ENCODE data around the gene ANKRD55.
"Not testable (repeated sequence)": the region's sequence is repeated elsewhere in the genome, so short reads cannot be mapped to it uniquely, and the experiment has no call there.

ANKRD55 gene
- 8.2 to 9.7 reads per million in 2 donors for total RNA-seq

GRCh38 chr5:56233230-56233629 lies at the start of gene ANKRD55:
ANKRD55 (minus strand) TSS chr5:56233330; CDS start chr5:56232913, 417 bp downstream.
- no peak for DNase-seq

- no peak for DNase-seq
Measured at GRCh38 chr5:56282216-56282615, 49.1 kb upstream of the ANKRD55 start.

DNA sequence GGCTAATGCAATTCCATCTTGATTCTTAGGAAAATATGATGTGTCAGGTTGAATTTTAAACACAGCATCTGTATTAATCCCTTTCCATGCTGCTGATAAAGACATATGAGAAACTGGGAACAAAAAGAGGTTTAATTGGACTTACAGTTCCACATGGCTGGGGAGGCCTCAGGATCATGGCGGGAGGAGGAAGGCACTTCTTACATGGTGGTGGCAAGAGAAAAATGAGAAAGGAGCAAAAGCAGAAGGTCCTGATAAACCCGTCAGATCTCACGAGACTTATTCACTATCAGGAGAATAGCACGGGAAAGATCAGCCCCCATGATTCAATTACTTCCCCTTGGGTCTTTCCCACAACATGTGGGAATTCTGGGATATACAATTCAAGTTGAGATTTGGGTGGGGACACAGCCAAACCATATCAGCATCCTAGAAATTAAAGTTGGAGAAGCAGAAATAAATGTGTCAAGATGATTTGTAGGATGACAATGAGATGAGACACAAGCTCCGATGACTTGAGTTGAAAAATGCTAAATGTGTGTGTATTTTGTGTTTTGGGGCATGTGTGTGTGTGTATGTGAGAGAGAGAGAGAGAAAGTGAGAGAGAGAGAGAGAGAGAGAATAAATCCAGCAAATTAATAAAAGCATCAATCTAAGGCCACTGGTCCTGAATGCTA lies 48.5 kb upstream of the ANKRD55 start:
- no peak for DNase-seq

DNA sequence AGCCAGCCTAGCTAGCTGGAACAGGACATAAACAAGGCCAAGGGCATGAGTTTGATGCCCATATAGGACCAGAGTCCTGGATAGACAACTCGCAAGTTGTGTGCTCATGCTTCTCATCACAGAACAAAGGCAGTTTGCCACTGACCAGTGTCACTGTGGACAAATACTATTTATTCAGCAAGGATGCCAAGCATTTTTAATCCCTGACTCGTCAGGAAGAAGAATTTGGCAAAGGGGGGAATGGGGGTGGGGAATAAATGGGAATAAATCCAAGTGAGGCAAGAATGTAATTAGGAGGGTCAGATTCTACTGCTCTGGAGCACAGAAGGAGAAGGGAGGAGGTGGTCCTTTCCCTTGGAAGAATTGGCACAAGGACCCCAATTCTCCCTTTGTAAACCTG lies 46.8 kb upstream of the ANKRD55 start:
- DNase-seq = no peak

DNA sequence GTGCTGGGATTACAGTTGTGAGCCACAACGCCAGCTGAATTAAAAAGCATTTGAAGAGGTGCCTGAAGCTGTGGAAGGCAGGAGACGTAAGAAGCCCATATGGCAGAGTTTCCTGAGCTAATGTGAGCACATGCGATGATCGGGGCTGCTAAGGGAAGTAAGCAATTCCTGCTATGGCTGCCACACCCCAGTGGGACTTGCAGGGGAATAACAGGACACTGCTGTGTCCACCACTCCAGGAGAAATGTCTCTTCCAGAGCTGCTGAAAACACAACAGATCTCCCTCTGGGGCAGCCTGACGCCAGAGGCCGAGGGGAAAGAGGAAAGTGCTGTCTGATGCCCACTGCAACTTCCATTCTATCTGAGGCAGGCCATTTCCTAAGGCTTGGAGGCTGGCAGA lies 46.2 kb upstream of the ANKRD55 start:
- DNase-seq = no peak

GRCh38 chr5:56278335-56278753 lies 45.2 kb upstream of the ANKRD55 start:
- DNase-seq = no peak

GRCh38 chr5:56277573-56277972 lies 44.4 kb upstream of the ANKRD55 start:
- no peak for DNase-seq

- no peak for DNase-seq
Measured at GRCh38 chr5:56273376-56273955, 40.3 kb upstream of the ANKRD55 start.

GRCh38 chr5:56272765-56273164 lies 39.6 kb upstream of the ANKRD55 start:
- no peak for DNase-seq

GRCh38 chr5:56270568-56271392 lies 37.6 kb upstream of the ANKRD55 start:
- DNase-seq = peak; percentile 27 to 82 (median 57)

GRCh38 chr5:56270058-56270457 lies 36.9 kb upstream of the ANKRD55 start:
- peak in 1 of 5 experiments; percentile 49 for DNase-seq

DNA sequence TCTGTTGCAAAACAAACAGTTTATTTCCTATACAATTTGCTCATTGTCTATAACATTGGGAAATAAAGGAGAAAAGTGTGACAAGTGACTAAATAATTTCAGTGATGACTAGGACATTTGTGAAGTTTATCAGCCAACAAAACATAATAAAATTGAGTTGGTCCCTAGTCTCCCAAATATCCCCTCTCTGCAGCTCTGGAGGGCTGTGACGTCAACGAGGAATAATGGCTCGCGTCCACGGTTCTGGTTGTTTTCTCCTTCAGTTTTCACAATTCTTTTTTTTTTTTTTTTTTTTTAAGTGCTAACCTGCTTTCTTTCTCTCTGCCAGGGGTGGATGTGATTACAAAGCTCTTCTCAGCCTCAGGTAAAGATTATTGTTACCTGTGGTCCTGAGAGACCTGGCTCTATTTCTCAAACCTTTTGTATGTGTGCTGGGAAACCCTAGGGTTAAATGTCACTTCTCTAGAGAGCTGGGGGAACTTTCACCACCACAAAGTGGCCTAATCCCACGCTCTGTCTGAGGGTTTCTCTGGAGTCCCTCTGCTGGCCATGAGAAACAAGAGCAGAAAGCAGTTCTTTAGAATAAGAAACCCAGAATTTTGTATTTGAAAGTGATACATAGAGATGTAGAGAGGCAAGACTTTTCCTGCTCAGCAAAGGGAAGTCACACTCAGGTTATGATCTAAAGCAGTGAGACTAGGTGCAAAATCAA lies 36.2 kb upstream of the ANKRD55 start:
- DNase-seq = peak in 1 of 5 experiments; percentile 72

DNA sequence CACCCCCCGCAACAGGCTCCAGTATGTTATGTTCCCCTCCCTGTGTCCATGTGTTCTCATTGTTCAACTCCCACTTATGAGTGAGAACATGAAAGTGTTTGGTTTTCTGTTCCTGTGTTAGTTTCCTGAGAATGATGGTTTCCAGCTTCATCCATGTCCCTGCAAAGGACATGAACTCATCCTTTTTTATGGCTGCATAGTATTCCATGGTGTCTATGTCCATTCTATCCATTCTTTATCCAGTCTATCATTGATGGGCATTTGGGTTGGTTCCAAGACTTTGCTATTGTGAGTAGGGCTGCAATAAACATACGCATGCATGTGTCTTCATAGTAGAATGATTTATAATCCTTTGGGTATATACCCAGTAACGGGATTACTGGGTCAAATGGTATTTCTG lies 35.6 kb upstream of the ANKRD55 start:
- not testable (repeated sequence) for DNase-seq

- DNase-seq = no peak
Measured at GRCh38 chr5:56267856-56268255, 34.7 kb upstream of the ANKRD55 start.

GRCh38 chr5:56264417-56265025 lies 31.4 kb upstream of the ANKRD55 start:
- DNase-seq = peak in 1 of 5 experiments; percentile 37

GRCh38 chr5:56262279-56262678 lies 29.1 kb upstream of the ANKRD55 start:
- DNase-seq = no peak

DNA sequence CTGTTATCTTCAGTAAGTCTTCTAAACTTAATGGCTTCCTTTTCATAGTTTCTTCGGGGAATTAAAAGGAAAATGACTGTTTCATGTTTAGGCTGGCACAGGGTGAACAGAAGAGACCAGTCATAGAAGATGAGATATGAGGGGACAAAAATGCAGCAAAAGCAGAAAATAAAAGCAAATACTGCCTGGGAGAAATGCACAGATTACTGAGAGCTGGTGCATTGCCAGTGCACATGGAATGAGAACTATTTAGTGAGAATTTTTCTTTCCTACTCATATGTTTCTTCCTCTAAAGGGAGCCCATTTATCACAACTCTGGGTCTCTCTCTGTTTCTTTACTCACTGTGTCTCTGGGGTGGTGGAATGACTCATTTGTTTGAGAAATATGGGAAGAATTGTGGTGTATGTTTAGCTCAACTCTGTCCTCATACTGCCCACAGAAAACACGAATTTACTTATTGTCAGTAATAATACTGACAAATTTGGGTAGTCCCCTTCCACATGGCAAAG lies 25.9 kb upstream of the ANKRD55 start:
- peak in 1 of 5 experiments; percentile 78 for DNase-seq

- not testable (repeated sequence) for DNase-seq
Measured at GRCh38 chr5:56257763-56258529, 24.8 kb upstream of the ANKRD55 start.

GRCh38 chr5:56257010-56257409 lies 23.9 kb upstream of the ANKRD55 start:
- no peak for DNase-seq

DNA sequence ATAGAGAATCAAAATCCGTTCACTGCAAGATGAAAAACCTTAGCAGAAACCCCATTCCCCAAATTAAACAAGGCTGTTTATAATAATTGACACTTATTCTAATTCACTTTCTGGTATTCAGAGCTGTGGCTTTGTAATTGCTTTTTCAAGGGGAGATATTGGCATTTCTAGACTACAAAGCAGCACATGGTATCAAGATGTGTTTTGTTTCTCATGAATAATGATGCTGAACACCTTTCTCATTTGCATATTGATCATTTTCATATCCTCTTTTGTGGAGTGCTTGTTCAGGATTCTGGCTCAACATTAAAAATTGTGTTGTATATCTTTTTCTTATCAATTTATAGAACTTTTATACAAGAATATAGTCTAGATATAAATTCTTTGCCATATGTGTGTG lies 22.4 kb upstream of the ANKRD55 start:
- no peak for DNase-seq

- no peak for DNase-seq
Measured at GRCh38 chr5:56253924-56254323, 20.8 kb upstream of the ANKRD55 start.
